WTC11 (cell line): Measurements from ENCODE around the gene IFT52. TPM values are rescaled to one million over a fixed set of nuclear protein-coding genes. Genes with fewer than 3 reads are reported as not detected.

ENCODE experiments used
- ATAC-seq: fragments of 200-7000 bp; cut with Tn5 transposase; 2 replicates; pipeline ENCODE4 v1.10.0; 2021; ENCODE audit warnings: mild to moderate bottlenecking, moderate library complexity
- CTCF ChIA-PET: fragments of 300-600 bp; sonication (Branson Sonifier 250); formaldehyde crosslinking; loops from one replicate; lab custom pipeline; 2021; ENCODE audit warnings: antibody characterized with exemption; lab: Charles Lee
- POLR2A ChIA-PET: fragments of 350-600 bp; sonication (Branson Sonifier 250); formaldehyde crosslinking; loops from one replicate; lab custom pipeline; 2021; ENCODE audit warnings: antibody characterized with exemption; lab: Charles Lee
- DNase-seq: peaks from one replicate; pipeline ENCODE4 v3.0.0; 2021; ENCODE audit warnings: low spot score
- H3K27ac Mint-ChIP-seq: 2 replicates; pipeline ENCODE4 v1.8.0; 2021; ENCODE audit warnings: mixed read lengths
- H3K27me3 Mint-ChIP-seq: 2 replicates; pipeline ENCODE4 v1.8.0; 2021; ENCODE audit warnings: low read depth, mild to moderate bottlenecking, moderate library complexity, mixed read lengths
- H3K36me3 Mint-ChIP-seq: 2 replicates; pipeline ENCODE4 v1.8.0; 2021; ENCODE audit warnings: mixed read lengths
- H3K4me1 Mint-ChIP-seq: 2 replicates; pipeline ENCODE4 v1.8.0; 2022; ENCODE audit warnings: mixed read lengths
- H3K4me3 Mint-ChIP-seq: 2 replicates; pipeline ENCODE4 v1.8.0; 2021; ENCODE audit warnings: mild to moderate bottlenecking, moderate library complexity, mixed read lengths
- H3K9me3 Mint-ChIP-seq: 2 replicates; pipeline ENCODE4 v1.8.0; 2021; ENCODE audit warnings: mixed read lengths
- CREB1 ChIP-seq: sonication (generic); formaldehyde crosslinking; IDR thresholded peaks from 2 replicates; pipeline ENCODE4 v1.8.0; 2023; ENCODE audit warnings: mild to moderate bottlenecking, missing genetic modification reagents
- CREM ChIP-seq: sonication (generic); formaldehyde crosslinking; IDR thresholded peaks from 2 replicates; pipeline ENCODE4 v1.8.1; 2022; ENCODE audit warnings: mild to moderate bottlenecking, missing genetic modification reagents, moderate library complexity
- FOXP1 ChIP-seq: sonication (generic); formaldehyde crosslinking; IDR thresholded peaks from 2 replicates; pipeline ENCODE4 v1.8.0; 2022; ENCODE audit warnings: missing genetic modification reagents, mild to moderate bottlenecking, moderate library complexity, borderline replicate concordance
- NR1H2 ChIP-seq: sonication (generic); formaldehyde crosslinking; IDR thresholded peaks from 2 replicates; pipeline ENCODE4 v1.9.0; 2021; ENCODE audit warnings: mild to moderate bottlenecking, moderate library complexity, missing genetic modification reagents
- SMAD3 ChIP-seq: sonication (generic); formaldehyde crosslinking; IDR thresholded peaks from 2 replicates; pipeline ENCODE4 v1.8.0; 2022; ENCODE audit warnings: missing genetic modification reagents, mild to moderate bottlenecking, borderline replicate concordance
- SOX15 ChIP-seq: fragments of 250-450 bp; sonication (Bioruptor Pico); IDR thresholded peaks from 2 replicates; pipeline ENCODE4 v1.9.0; 2021; ENCODE audit warnings: mild to moderate bottlenecking
- ZNF121 ChIP-seq: sonication (generic); formaldehyde crosslinking; IDR thresholded peaks from 2 replicates; pipeline ENCODE4 v1.8.0; 2023; ENCODE audit warnings: missing genetic modification reagents
- ZNF263 ChIP-seq: sonication (generic); formaldehyde crosslinking; IDR thresholded peaks from 2 replicates; pipeline ENCODE4 v1.8.1; 2022; ENCODE audit warnings: low read depth, mild to moderate bottlenecking, moderate library complexity, missing genetic modification reagents
- ZNF317 ChIP-seq: sonication (generic); formaldehyde crosslinking; IDR thresholded peaks from 2 replicates; pipeline ENCODE4 v1.8.1; 2023; ENCODE audit warnings: low read depth, mild to moderate bottlenecking, moderate library complexity, missing genetic modification reagents, borderline replicate concordance
- ZNF671 ChIP-seq: fragments of 250-450 bp; sonication (Bioruptor Pico); IDR thresholded peaks from 2 replicates; pipeline ENCODE4 v1.8.0; 2021; ENCODE audit warnings: mild to moderate bottlenecking
- total RNA-seq: library from RNA; stranded (reverse); gene quantifications from 3 replicates; pipeline ENCODE4 v1.2.3, GENCODE V29; 2021
- TF ChIP-seq, protein P1 (sequence below): sonication (generic); formaldehyde crosslinking; IDR thresholded peaks from 2 replicates; pipeline ENCODE4 v1.8.0; 2023; ENCODE audit warnings: missing genetic modification reagents
- TF ChIP-seq, protein P2 (sequence below): fragments of 250-450 bp; sonication (Bioruptor Pico); IDR thresholded peaks from 2 replicates; pipeline ENCODE4 v1.9.0; 2021; ENCODE audit warnings: moderate library complexity, mild to moderate bottlenecking, inconsistent platforms, borderline replicate concordance
- TF ChIP-seq, protein P3 (sequence below): sonication (generic); formaldehyde crosslinking; IDR thresholded peaks from 2 replicates; pipeline ENCODE4 v1.8.0; 2023; ENCODE audit warnings: mild to moderate bottlenecking, missing genetic modification reagents
- TF ChIP-seq, protein P4 (sequence below): sonication (generic); formaldehyde crosslinking; IDR thresholded peaks from 2 replicates; pipeline ENCODE4 v1.8.1; 2023; ENCODE audit warnings: mild to moderate bottlenecking, missing genetic modification reagents, moderate library complexity
- TF ChIP-seq, protein P5 (sequence below): sonication (generic); formaldehyde crosslinking; IDR thresholded peaks from 2 replicates; pipeline ENCODE4 v1.8.1; 2023; ENCODE audit warnings: mild to moderate bottlenecking, moderate library complexity, missing genetic modification reagents
- TF ChIP-seq, protein P6 (sequence below): sonication (generic); formaldehyde crosslinking; IDR thresholded peaks from 2 replicates; pipeline ENCODE4 v1.8.1; 2023; ENCODE audit warnings: mild to moderate bottlenecking, missing genetic modification reagents
- TF ChIP-seq, protein P7 (sequence below): sonication (generic); formaldehyde crosslinking; IDR thresholded peaks from 2 replicates; pipeline ENCODE4 v1.8.0; 2022; ENCODE audit warnings: mild to moderate bottlenecking, missing genetic modification reagents
- TF ChIP-seq, protein P8 (sequence below): fragments of 250-450 bp; sonication (Bioruptor Pico); conservative IDR thresholded peaks from 2 replicates; pipeline ENCODE4 v1.9.0; 2021; ENCODE audit warnings: mild to moderate bottlenecking

The IFT52 gene
- total RNA-seq, 1 experiment from 2014 or later, result 27.5 TPM

DNA sequence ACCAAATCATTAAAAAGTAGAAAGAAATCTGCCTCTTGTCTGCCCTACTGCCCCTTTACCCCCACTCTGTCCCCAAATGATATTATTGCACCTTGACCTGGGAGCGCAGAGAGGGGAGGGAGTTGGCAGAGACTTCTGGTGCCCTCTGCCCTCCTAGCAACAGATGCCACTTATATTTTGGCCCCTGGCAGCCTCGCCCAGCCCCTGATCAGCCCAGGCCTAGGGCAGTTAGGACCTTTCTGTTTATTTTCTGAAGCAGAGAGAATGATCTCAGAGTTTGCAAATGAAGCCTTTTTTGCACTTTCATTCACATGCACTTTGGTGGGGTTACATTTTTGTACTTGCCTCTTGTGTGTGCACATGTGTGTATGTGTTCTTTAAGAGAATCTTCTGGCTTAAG, 40.3 kb upstream of the IFT52 start:
- TF ChIP-seq SMAD3 (CRISPR knock-in tag) (no peak), CREB1 (CRISPR knock-in tag) (no peak), ZNF121 (CRISPR knock-in tag) (no peak)
- TF ChIP-seq, protein P1, sequence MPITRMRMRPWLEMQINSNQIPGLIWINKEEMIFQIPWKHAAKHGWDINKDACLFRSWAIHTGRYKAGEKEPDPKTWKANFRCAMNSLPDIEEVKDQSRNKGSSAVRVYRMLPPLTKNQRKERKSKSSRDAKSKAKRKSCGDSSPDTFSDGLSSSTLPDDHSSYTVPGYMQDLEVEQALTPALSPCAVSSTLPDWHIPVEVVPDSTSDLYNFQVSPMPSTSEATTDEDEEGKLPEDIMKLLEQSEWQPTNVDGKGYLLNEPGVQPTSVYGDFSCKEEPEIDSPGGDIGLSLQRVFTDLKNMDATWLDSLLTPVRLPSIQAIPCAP (CRISPR knock-in tag), result no peak
- TF ChIP-seq, protein P2, sequence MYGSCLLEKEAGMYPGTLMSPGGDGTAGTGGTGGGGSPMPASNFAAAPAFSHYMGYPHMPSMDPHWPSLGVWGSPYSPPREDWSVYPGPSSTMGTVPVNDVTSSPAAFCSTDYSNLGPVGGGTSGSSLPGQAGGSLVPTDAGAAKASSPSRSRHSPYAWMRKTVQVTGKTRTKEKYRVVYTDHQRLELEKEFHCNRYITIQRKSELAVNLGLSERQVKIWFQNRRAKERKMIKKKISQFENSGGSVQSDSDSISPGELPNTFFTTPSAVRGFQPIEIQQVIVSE (CRISPR knock-in tag), result no peak
- TF ChIP-seq, protein P3, sequence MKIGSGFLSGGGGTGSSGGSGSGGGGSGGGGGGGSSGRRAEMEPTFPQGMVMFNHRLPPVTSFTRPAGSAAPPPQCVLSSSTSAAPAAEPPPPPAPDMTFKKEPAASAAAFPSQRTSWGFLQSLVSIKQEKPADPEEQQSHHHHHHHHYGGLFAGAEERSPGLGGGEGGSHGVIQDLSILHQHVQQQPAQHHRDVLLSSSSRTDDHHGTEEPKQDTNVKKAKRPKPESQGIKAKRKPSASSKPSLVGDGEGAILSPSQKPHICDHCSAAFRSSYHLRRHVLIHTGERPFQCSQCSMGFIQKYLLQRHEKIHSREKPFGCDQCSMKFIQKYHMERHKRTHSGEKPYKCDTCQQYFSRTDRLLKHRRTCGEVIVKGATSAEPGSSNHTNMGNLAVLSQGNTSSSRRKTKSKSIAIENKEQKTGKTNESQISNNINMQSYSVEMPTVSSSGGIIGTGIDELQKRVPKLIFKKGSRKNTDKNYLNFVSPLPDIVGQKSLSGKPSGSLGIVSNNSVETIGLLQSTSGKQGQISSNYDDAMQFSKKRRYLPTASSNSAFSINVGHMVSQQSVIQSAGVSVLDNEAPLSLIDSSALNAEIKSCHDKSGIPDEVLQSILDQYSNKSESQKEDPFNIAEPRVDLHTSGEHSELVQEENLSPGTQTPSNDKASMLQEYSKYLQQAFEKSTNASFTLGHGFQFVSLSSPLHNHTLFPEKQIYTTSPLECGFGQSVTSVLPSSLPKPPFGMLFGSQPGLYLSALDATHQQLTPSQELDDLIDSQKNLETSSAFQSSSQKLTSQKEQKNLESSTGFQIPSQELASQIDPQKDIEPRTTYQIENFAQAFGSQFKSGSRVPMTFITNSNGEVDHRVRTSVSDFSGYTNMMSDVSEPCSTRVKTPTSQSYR (CRISPR knock-in tag), result no peak
- TF ChIP-seq, protein P4, sequence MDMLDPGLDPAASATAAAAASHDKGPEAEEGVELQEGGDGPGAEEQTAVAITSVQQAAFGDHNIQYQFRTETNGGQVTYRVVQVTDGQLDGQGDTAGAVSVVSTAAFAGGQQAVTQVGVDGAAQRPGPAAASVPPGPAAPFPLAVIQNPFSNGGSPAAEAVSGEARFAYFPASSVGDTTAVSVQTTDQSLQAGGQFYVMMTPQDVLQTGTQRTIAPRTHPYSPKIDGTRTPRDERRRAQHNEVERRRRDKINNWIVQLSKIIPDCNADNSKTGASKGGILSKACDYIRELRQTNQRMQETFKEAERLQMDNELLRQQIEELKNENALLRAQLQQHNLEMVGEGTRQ (CRISPR knock-in tag), result no peak
- TF ChIP-seq, all 79 proteins: peak for 0
- Mint-ChIP-seq H3K4me1 (peaks cover 5% of the 10 kb centered on the region), H3K27me3 (peaks cover 3% of the 10 kb centered on the region; the same call in 1 of the 2 replicates), H3K9me3 (peaks cover 19% of the 10 kb centered on the region), H3K36me3 (peaks cover 31% of the 10 kb centered on the region), H3K27ac (no peak overlapping the region), H3K4me3 (no peak overlapping the region)
- ChIA-PET CTCF (interaction anchor here (2.3 kb wide), 1 partner anchor 12 kb away, joined by 13 read pairs; no protein-coding TSS in a partner anchor), POLR2A (no interaction called here)
- ATAC-seq, result no peak
- no peak for DNase-seq

DNA sequence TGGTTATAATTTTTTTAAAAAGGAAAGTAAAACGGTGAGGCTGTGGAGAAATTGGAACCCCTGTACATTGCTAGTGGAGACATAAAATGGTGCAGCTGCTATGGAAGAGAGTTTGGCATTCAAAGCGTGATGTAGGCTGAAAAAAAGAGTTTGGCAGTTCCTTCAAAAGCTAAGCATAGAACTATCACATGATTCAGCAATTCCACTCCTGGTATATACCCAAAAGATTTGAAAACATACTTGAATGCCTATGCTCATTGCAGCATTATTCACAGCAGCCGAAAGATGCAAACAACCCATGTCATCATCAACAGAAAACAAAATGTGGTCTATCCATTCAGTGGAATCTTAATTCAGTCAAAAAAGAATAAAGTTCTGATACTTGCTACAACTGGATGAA, 36.4 kb upstream of the IFT52 start:
- H3K4me3 Mint-ChIP-seq, result no peak overlapping the region
- H3K27me3 Mint-ChIP-seq, result no peaks in the 10 kb centered on the region
- no peak for TF ChIP-seq SMAD3 (CRISPR knock-in tag)
- no peak for TF ChIP-seq ZNF671 (CRISPR knock-in tag)
- TF ChIP-seq ZNF317 (CRISPR knock-in tag), result no peak
- TF ChIP-seq, protein P5, sequence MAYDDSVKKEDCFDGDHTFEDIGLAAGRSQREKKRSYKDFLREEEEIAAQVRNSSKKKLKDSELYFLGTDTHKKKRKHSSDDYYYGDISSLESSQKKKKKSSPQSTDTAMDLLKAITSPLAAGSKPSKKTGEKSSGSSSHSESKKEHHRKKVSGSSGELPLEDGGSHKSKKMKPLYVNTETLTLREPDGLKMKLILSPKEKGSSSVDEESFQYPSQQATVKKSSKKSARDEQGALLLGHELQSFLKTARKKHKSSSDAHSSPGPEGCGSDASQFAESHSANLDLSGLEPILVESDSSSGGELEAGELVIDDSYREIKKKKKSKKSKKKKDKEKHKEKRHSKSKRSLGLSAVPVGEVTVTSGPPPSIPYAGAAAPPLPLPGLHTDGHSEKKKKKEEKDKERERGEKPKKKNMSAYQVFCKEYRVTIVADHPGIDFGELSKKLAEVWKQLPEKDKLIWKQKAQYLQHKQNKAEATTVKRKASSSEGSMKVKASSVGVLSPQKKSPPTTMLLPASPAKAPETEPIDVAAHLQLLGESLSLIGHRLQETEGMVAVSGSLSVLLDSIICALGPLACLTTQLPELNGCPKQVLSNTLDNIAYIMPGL (CRISPR knock-in tag), result no peak
- TF ChIP-seq CREM, result no peak
- TF ChIP-seq, protein P6, sequence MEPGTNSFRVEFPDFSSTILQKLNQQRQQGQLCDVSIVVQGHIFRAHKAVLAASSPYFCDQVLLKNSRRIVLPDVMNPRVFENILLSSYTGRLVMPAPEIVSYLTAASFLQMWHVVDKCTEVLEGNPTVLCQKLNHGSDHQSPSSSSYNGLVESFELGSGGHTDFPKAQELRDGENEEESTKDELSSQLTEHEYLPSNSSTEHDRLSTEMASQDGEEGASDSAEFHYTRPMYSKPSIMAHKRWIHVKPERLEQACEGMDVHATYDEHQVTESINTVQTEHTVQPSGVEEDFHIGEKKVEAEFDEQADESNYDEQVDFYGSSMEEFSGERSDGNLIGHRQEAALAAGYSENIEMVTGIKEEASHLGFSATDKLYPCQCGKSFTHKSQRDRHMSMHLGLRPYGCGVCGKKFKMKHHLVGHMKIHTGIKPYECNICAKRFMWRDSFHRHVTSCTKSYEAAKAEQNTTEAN (CRISPR knock-in tag), result no peak
- no peak for TF ChIP-seq SOX15 (CRISPR knock-in tag)
- TF ChIP-seq, protein P1 (CRISPR knock-in tag), result no peak
- TF ChIP-seq, protein P7, sequence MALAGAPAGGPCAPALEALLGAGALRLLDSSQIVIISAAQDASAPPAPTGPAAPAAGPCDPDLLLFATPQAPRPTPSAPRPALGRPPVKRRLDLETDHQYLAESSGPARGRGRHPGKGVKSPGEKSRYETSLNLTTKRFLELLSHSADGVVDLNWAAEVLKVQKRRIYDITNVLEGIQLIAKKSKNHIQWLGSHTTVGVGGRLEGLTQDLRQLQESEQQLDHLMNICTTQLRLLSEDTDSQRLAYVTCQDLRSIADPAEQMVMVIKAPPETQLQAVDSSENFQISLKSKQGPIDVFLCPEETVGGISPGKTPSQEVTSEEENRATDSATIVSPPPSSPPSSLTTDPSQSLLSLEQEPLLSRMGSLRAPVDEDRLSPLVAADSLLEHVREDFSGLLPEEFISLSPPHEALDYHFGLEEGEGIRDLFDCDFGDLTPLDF, result no peak
- TF ChIP-seq, protein P8, sequence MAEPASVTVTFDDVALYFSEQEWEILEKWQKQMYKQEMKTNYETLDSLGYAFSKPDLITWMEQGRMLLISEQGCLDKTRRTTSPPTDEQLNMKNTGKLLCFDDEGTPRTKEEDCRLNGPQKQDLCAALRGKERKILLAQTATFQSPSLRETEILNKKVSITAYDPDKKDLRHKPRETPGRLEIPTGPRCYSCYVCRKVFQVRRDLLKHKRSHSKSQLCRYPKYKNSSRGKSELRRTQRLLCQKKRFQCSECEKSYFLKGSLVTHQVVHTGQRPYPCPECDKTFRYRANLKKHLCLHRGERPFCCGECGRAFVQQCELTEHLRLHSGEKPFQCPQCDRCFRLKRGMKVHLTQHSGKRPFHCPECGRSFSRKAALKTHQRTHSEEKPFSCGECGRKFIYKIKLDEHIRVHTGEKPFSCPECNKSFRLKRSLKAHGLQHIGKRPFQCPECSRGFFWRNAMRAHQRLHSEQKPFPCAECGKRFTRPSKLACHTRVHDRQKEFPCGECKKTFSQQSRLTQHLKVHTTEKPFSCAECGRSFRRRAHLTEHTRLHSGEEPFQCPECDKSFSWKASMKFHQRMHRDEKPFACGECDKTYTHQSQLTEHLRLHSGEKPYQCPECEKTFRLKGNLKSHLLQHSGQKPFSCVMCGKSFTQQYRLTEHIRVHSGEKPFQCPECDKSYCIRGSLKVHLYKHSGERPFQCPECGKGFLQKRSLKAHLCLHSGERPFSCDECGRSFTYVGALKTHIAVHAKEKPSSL, result no peak
- no peak for TF ChIP-seq ZNF263
- no peak for TF ChIP-seq NR1H2
- TF ChIP-seq FOXP1 (CRISPR knock-in tag), result no peak
- ATAC-seq (no peak), DNase-seq (no peak)
- POLR2A ChIA-PET, result no interaction called here
- peaks cover 8% of the 10 kb centered on the region for H3K4me1 Mint-ChIP-seq
- no peak overlapping the region for H3K27ac Mint-ChIP-seq
- CTCF ChIA-PET, result no interaction called here
- no peaks in the 10 kb centered on the region for H3K36me3 Mint-ChIP-seq
- H3K9me3 Mint-ChIP-seq, result no peaks in the 10 kb centered on the region
